GM18526 (cell line): ENCODE data around the gene SH3YL1.

Source experiments
- POLR2A ChIP-seq: IDR thresholded peaks from 3 replicates; pipeline ENCODE4 v1.6.1; 2011; ENCODE audit not compliant: insufficient read length; ENCODE audit errors: extremely low read depth

Gene SH3YL1

GRCh38 chr2:223971-224760 is 39.7 kb downstream of the SH3YL1 start:
- no peak for TF ChIP-seq POLR2A

- no peak for TF ChIP-seq POLR2A
These were observed 40.4 kb downstream of the SH3YL1 start for GRCh38 chr2:223451-223850.

- TF ChIP-seq POLR2A = no peak
These were observed 47.8 kb downstream of the SH3YL1 start for GRCh38 chr2:216068-216467.

DNA sequence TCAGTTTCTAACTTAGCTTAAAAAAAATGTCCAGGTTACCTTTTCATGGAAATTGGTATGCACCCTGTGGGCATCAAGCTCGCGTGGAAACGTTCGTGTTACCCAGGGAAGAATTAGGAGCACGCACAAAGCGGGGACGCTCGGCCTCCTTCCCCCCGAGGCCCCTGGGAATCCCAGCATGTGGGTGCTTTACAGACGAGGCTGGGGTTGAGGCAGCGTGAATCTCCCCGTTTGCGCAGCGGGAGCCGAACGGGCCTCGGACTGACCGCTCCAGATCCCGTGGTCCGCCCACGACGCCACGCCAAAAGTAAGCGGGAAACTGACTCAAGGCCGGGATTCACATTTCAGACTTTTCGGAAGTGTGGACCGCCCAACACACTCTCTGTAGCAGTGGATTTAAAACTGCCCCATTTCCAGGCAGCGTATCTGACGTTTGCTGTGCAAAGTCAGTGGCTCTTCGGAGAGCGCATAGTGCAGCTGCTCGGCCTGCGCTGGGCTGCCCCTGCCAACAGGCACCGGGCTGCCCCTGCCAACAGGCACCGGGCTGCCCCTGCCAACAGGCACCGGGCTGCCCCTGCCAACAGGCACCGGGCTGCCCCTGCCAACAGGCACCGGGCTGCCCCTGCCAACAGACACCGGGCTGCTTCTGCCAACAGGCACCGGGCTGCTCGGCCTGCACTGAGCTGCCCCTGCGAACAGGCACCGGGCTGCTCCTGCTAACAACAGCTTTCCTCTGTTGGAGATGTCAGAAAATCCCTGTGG is 49.7 kb downstream of the SH3YL1 start:
- no peak for TF ChIP-seq POLR2A

GRCh38 chr2:211486-212184 is 52.2 kb downstream of the SH3YL1 start:
- no peak for TF ChIP-seq POLR2A

- TF ChIP-seq POLR2A = no peak
These were observed 53.2 kb downstream of the SH3YL1 start for GRCh38 chr2:210660-211059.

DNA sequence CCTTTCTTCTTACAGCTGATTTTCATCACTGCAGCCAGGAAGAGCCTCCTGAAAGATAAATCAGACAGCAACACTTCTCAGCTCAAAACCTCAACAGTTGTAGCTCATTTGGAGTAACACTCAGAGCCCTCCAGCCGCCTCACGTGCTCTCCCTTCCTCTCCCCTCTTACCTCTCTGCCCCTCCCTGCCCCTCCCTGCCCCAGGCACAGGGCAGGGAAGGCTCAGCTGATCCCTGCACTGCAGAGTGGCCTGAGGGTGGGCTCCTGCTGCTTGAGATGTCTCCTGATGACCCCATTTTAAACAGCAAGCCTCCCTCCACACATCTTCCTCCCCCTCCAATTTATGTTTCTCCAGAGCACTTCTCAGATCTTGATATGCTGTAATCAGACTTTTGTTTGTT is 54.4 kb downstream of the SH3YL1 start:
- no peak for TF ChIP-seq POLR2A

DNA sequence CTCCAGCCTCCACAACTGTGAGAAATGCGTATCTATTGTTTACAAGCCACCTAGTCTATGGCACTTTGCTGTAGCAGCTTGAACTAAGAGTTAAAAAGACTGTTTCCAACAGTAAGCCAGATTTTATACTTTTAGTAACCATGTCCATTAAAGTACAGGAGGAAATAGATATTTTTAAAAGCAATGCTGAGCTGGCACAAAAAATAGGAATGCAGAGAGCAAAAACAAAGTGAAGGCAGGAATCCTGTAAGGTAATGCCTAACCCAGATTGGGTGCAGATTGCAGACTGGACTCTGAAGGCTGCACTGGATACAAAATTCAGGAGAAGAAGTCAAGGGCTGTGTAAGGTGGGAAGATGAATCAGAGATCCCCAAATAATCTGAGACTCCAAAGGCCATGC is 55.5 kb downstream of the SH3YL1 start:
- no peak for TF ChIP-seq POLR2A

DNA sequence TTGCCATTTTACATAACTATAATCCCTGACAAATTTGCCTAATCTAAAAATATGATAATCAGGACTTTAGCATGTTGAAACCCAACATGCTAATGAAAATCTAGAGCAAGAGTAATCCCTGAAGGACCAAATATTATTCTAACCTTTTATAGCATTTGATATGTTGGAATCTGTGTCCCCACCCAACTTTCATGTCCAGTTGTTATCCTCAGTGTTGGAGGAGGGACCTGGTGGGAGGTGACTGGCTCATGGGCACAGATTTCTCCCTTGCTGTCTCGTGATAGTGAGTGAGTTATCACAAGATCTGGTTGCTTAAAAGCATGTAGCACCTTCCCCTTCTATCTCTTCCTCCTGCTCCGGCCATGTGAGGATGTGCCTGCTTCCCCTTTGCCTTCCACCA is 59.8 kb downstream of the SH3YL1 start:
- no peak for TF ChIP-seq POLR2A

GRCh38 chr2:203401-203800 is 60.4 kb downstream of the SH3YL1 start:
- TF ChIP-seq POLR2A = no peak

- TF ChIP-seq POLR2A = no peak
These were observed 60.9 kb downstream of the SH3YL1 start for GRCh38 chr2:202945-203344.

GRCh38 chr2:201648-202433 is 62.0 kb downstream of the SH3YL1 start:
- no peak for TF ChIP-seq POLR2A

DNA sequence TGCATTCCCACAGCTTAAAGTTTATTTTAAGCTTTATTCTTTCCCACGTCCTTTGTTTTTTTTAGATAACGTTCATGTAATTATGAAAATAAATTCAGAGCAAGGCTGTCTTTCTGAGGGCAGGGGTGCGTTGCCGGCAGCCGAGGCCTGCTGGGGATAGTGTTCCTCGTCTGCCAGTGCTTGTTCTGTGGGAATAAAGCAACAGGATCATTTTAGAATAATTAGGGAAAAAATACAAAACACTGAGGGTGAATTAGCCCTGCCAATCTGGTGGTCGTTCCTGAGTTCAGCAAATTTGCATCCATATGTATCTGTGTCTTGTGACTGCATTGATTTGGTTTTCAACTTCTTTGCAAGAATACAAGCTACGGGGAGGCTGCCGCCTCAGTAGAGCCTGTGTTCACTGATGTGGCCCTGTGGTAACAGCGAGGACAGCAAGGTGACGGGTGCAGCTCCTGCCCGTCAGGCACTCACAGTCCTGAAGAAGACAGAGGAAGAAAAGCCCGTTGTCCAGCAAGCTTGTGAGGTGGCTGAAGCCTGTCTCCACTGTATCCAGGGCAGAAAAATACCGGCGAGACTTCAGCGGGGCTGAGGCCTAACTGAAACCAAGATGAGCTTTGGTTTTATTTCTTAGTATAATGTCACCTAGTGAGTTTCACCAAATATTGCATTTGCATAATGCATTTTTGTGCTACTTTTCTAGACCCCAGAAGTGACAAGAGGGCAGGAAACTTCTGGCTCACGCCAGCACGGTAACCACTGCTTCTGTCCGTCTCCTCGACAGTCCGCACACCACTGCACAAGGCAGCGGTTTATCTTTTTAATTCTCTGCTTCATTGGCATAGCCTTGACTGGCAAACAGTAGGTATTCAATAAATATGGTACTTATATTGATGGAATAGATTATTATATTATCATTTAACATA is 64.5 kb downstream of the SH3YL1 start:
- no peak for TF ChIP-seq POLR2A

GRCh38 chr2:196406-196805 is 67.4 kb downstream of the SH3YL1 start:
- TF ChIP-seq POLR2A = no peak
